ENCODE measurements around the gene PRAC1.

Gene PRAC1

GRCh38 chr17:48751733-48752398 is 29.5 kb upstream of the PRAC1 start:
- H3K27ac Mint-ChIP-seq = no peak overlapping the region
- H3K4me1 Mint-ChIP-seq = peaks cover 10% of the 10 kb centered on the region
- H3K36me3 Mint-ChIP-seq = no peaks in the 10 kb centered on the region
- ATAC-seq (ENCODE audit: low read depth) = no peak
- peaks cover 44% of the 10 kb centered on the region for H3K27me3 Mint-ChIP-seq
- no peak for DNase-seq (ENCODE audit: low spot score in 2 of 2)
- no peak overlapping the region for H3K4me3 Mint-ChIP-seq
- H3K9me3 Mint-ChIP-seq = no peaks in the 10 kb centered on the region

GRCh38 chr17:48751172-48751571 is 28.9 kb upstream of the PRAC1 start:
- no peak overlapping the region for H3K27ac Mint-ChIP-seq

DNA sequence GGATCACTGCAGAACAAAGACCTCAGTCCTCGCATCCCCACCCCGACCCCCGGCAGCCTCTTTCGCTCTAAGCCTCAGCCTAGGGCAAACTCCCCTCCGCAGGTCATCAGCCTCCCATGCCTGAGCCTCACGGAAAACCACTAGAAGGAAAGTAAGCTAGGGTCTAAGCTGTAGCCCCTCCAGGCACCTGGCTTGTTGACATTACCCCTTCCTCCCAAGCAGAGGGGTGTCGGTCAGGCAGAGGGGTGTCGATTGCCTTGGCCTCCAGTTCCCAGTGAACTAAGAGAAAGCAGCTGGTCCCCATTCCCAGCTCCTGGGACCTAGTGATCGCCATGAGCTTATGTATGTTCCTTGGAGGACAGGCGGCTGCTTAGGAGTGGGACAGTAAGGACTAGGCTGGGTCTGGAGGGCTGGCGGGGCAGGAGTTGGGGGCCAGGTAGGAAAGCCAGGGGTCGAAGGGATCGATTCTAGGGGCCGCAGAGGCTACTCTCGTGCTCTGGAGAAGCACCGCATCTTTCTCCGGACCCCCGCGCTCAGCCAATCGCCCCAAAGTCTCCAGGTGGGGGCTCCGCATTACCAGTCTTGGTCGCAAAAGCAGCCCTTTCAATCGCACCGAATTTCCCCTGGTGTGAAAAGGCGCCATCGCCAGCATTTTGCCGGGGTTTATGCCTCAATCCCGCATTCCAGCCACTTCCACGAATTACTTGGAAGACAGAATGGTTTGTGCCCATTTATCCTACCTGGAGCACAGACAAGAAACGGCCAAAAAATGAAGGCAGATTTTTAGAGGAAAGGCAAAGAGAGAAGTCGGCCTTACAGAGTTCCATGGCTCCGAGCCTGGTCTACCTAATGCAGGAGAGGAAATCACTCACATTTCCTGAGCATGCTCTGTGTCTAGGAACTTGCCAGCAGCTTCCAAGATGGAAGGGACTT is 27.6 kb upstream of the PRAC1 start:
- H3K36me3 Mint-ChIP-seq = no peaks in the 10 kb centered on the region
- H3K4me3 Mint-ChIP-seq = no peak overlapping the region
- peaks cover 43% of the 10 kb centered on the region for H3K27me3 Mint-ChIP-seq
- no peak for DNase-seq (ENCODE audit: low spot score in 2 of 2)
- no peak overlapping the region for H3K27ac Mint-ChIP-seq
- H3K4me1 Mint-ChIP-seq = peaks cover 13% of the 10 kb centered on the region
- no peaks in the 10 kb centered on the region for H3K9me3 Mint-ChIP-seq
- ATAC-seq (ENCODE audit: low read depth) = no peak

More at GRCh38 chr17:48751172-48751571, 28.9 kb upstream of the PRAC1 start:
- Mint-ChIP-seq H3K27me3 (peaks cover 42% of the 10 kb centered on the region), H3K36me3 (no peaks in the 10 kb centered on the region), H3K4me1 (peaks cover 11% of the 10 kb centered on the region), H3K9me3 (no peaks in the 10 kb centered on the region), H3K4me3 (no peak overlapping the region)
- ATAC-seq (ENCODE audit: low read depth) (no peak), DNase-seq (ENCODE audit: low spot score in 2 of 2) (no peak)

GRCh38 chr17:48748718-48749566 is 26.6 kb upstream of the PRAC1 start:
- Mint-ChIP-seq H3K27me3 (peaks cover 44% of the 10 kb centered on the region), H3K36me3 (no peaks in the 10 kb centered on the region), H3K4me3 (no peak overlapping the region), H3K9me3 (no peaks in the 10 kb centered on the region), H3K4me1 (peaks cover 13% of the 10 kb centered on the region), H3K27ac (no peak overlapping the region)
- DNase-seq (ENCODE audit: low spot score in 2 of 2) (no peak), ATAC-seq (ENCODE audit: low read depth) (no peak)

- H3K4me3 Mint-ChIP-seq = no peak overlapping the region
- no peak for ATAC-seq (ENCODE audit: low read depth)
These were observed 25.4 kb upstream of the PRAC1 start for GRCh38 chr17:48747445-48748363.

GRCh38 chr17:48746916-48747444 is 24.7 kb upstream of the PRAC1 start:
- no peak overlapping the region for H3K27ac Mint-ChIP-seq

More at GRCh38 chr17:48747445-48748363, 25.4 kb upstream of the PRAC1 start:
- Mint-ChIP-seq H3K9me3 (no peaks in the 10 kb centered on the region), H3K27ac (no peak overlapping the region), H3K4me1 (peaks cover 7% of the 10 kb centered on the region), H3K27me3 (peaks cover 38% of the 10 kb centered on the region), H3K36me3 (no peaks in the 10 kb centered on the region)
- DNase-seq (ENCODE audit: low spot score in 2 of 2) = no peak

GRCh38 chr17:48745381-48746275 is 23.3 kb upstream of the PRAC1 start:
- no peak for DNase-seq (ENCODE audit: low spot score in 2 of 2)
- Mint-ChIP-seq H3K9me3 (no peaks in the 10 kb centered on the region), H3K36me3 (no peaks in the 10 kb centered on the region), H3K27me3 (peaks cover 26% of the 10 kb centered on the region), H3K4me3 (no peak overlapping the region), H3K27ac (no peak overlapping the region), H3K4me1 (peaks cover 7% of the 10 kb centered on the region)
- ATAC-seq (ENCODE audit: low read depth) = no peak

More at GRCh38 chr17:48746916-48747444, 24.7 kb upstream of the PRAC1 start:
- no peaks in the 10 kb centered on the region for H3K9me3 Mint-ChIP-seq
- H3K36me3 Mint-ChIP-seq = no peaks in the 10 kb centered on the region
- DNase-seq (ENCODE audit: low spot score in 2 of 2) (no peak), ATAC-seq (ENCODE audit: low read depth) (no peak)
- H3K4me1 Mint-ChIP-seq = peaks cover 7% of the 10 kb centered on the region
- H3K27me3 Mint-ChIP-seq = peaks cover 37% of the 10 kb centered on the region
- H3K4me3 Mint-ChIP-seq = no peak overlapping the region

- Mint-ChIP-seq H3K4me1 (peaks cover under 1% of the 10 kb centered on the region), H3K27ac (no peak overlapping the region), H3K4me3 (no peak overlapping the region), H3K27me3 (peaks cover 25% of the 10 kb centered on the region), H3K9me3 (no peaks in the 10 kb centered on the region), H3K36me3 (no peaks in the 10 kb centered on the region)
- ATAC-seq (ENCODE audit: low read depth) = no peak
- DNase-seq (ENCODE audit: low spot score in 2 of 2) = no peak
These were observed 18.2 kb upstream of the PRAC1 start for GRCh38 chr17:48740537-48740936.

DNA sequence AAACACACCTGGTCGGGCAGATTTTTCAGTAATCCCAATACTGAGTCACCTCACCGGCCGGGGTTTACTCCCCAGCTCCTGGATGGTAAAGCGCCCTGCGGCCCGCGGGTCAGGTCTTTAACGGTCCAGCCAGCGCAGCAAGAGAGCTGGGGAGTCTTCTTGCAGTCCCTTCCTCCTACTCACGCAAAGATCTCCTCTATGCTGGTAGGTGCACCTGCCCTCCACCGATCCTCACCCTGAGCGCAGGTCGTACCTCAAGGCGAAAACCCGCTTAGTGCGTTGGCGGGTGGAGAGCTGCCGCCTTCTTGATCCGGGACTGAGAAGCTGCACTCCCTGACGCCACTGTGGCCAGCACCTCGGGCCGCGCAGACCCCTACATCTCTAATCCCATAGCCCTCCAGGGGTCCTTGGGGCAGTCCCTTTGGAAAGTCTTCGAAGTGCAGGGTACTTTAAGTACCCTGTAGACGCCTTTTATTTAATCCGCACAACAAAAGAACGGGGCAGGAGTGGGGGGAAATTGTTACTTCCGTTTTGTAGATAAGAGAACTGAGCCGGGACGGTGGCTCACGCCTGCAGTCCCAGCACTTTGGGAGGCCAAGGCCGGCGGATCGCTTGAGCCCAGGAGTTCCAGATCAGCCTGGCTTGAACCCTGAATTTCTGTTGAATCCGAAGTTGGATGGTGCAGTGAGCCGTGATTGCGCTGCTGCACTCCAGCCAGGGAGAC is 16.6 kb upstream of the PRAC1 start:
- no peak overlapping the region for H3K27ac Mint-ChIP-seq
- no peaks in the 10 kb centered on the region for H3K9me3 Mint-ChIP-seq
- no peak overlapping the region for H3K4me3 Mint-ChIP-seq
- no peaks in the 10 kb centered on the region for H3K36me3 Mint-ChIP-seq
- DNase-seq (ENCODE audit: low spot score in 2 of 2) = no peak
- H3K27me3 Mint-ChIP-seq = peaks cover 17% of the 10 kb centered on the region
- ATAC-seq (ENCODE audit: low read depth) = no peak
- H3K4me1 Mint-ChIP-seq = no peaks in the 10 kb centered on the region

DNA sequence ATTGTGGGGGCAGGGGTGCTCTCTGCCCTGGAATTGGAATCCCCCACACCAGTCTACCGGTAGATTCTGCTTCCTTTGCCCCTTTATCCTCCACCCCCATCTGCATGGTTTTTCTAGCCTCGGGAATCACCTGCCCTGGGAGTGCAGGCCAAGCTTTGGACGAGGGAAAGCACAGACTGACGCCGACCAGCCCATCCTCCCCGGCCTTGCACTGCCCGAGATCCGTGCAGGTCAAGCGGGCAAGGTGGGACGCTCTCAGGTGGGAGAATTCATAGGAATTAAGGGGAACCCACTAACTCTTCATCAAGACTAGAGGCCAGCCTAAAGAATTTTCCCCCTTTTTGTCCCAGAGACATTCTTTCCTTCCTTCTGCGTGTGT is 16.1 kb upstream of the PRAC1 start:
- H3K27ac Mint-ChIP-seq = no peak overlapping the region
- peaks cover 22% of the 10 kb centered on the region for H3K27me3 Mint-ChIP-seq
- ATAC-seq (ENCODE audit: low read depth) = no peak
- peaks cover 3% of the 10 kb centered on the region for H3K36me3 Mint-ChIP-seq
- DNase-seq (ENCODE audit: low spot score in 2 of 2) = no peak
- no peaks in the 10 kb centered on the region for H3K9me3 Mint-ChIP-seq
- no peak overlapping the region for H3K4me3 Mint-ChIP-seq
- H3K4me1 Mint-ChIP-seq = peaks cover 5% of the 10 kb centered on the region

- ATAC-seq (ENCODE audit: low read depth) (no peak), DNase-seq (ENCODE audit: low spot score in 2 of 2) (no peak)
- no peak overlapping the region for H3K4me3 Mint-ChIP-seq
- H3K27me3 Mint-ChIP-seq = peaks cover 21% of the 10 kb centered on the region
- H3K9me3 Mint-ChIP-seq = no peaks in the 10 kb centered on the region
- H3K36me3 Mint-ChIP-seq = peaks cover 3% of the 10 kb centered on the region
- H3K4me1 Mint-ChIP-seq = peaks cover 6% of the 10 kb centered on the region
- no peak overlapping the region for H3K27ac Mint-ChIP-seq
These were observed 15.2 kb upstream of the PRAC1 start for GRCh38 chr17:48737330-48738043.

All from memory B cell (primary cell).